Mesothelial cell of epicardium (in vitro differentiated cells): ENCODE measurements around the gene PAEP. TPM values are rescaled to one million over a fixed set of nuclear protein-coding genes. Genes with fewer than 3 reads are reported as not detected.
A peak's percentile ranks its signal among the peaks of the same experiment; 100 is the strongest.

Experiments
- DNase-seq, 2 experiments: peaks; one replicate each; pipeline ENCODE4 v3.0.0; 2021; ENCODE audit warnings: low spot score in 2 of 2; ENCODE audit not compliant: unreplicated experiment in 2 of 2
- H3K27ac Mint-ChIP-seq: 2 replicates; pipeline ENCODE4 v1.8.0; 2021; ENCODE audit warnings: mixed read lengths
- H3K27me3 Mint-ChIP-seq: 2 replicates; pipeline ENCODE4 v1.8.0; 2021; ENCODE audit warnings: low read depth, mixed read lengths
- H3K36me3 Mint-ChIP-seq: 2 replicates; pipeline ENCODE4 v1.8.0; 2021; ENCODE audit warnings: mixed read lengths
- H3K4me1 Mint-ChIP-seq: 2 replicates; pipeline ENCODE4 v1.8.0; 2021; ENCODE audit warnings: mixed read lengths
- H3K4me3 Mint-ChIP-seq: 2 replicates; pipeline ENCODE4 v1.8.0; 2021; ENCODE audit warnings: mild to moderate bottlenecking, moderate library complexity, mixed read lengths
- H3K9me3 Mint-ChIP-seq: 2 replicates; pipeline ENCODE4 v1.8.0; 2021; ENCODE audit warnings: mixed read lengths
- total RNA-seq: library from RNA; stranded (reverse); gene quantifications from 3 replicates; pipeline ENCODE4 v1.2.1, GENCODE V29; 2021
- TF ChIP-seq, protein P1 (sequence below): fragments of 200-600 bp; sonication (generic); IDR thresholded peaks from one replicate; pipeline ENCODE4 v1.5.0; 2021; ENCODE audit warnings: antibody characterized with exemption; ENCODE audit not compliant: unreplicated experiment

Gene PAEP
- total RNA-seq, 1 donor from 2014 or later = not detected

DNA sequence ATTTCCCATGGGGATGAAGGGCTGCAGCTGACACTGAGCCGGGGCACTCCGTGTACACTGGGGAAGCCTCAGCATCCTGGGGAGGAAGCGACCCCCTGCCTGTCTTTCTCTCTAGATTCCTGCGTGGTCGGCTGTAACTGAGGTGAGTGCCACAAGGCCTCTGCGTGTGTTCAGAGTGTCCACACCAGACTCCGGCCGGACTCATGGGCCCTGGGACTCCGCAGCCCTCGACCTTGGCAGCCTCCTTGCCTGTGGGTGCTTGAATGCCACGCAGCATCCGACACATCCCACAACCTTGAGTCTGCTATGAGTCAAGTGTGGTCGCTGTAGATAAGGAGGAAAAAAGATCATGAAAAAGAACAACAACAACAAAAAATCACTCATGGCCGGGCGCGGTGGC is 23.4 kb downstream of the PAEP start:
- TF ChIP-seq, protein P1, sequence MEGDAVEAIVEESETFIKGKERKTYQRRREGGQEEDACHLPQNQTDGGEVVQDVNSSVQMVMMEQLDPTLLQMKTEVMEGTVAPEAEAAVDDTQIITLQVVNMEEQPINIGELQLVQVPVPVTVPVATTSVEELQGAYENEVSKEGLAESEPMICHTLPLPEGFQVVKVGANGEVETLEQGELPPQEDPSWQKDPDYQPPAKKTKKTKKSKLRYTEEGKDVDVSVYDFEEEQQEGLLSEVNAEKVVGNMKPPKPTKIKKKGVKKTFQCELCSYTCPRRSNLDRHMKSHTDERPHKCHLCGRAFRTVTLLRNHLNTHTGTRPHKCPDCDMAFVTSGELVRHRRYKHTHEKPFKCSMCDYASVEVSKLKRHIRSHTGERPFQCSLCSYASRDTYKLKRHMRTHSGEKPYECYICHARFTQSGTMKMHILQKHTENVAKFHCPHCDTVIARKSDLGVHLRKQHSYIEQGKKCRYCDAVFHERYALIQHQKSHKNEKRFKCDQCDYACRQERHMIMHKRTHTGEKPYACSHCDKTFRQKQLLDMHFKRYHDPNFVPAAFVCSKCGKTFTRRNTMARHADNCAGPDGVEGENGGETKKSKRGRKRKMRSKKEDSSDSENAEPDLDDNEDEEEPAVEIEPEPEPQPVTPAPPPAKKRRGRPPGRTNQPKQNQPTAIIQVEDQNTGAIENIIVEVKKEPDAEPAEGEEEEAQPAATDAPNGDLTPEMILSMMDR = no peak
- Mint-ChIP-seq H3K36me3 (no peaks in the 10 kb centered on the region), H3K4me3 (no peak overlapping the region), H3K4me1 (no peaks in the 10 kb centered on the region), H3K9me3 (no peaks in the 10 kb centered on the region), H3K27me3 (peaks cover 12% of the 10 kb centered on the region), H3K27ac (no peak overlapping the region)
- DNase-seq = no peak

DNA sequence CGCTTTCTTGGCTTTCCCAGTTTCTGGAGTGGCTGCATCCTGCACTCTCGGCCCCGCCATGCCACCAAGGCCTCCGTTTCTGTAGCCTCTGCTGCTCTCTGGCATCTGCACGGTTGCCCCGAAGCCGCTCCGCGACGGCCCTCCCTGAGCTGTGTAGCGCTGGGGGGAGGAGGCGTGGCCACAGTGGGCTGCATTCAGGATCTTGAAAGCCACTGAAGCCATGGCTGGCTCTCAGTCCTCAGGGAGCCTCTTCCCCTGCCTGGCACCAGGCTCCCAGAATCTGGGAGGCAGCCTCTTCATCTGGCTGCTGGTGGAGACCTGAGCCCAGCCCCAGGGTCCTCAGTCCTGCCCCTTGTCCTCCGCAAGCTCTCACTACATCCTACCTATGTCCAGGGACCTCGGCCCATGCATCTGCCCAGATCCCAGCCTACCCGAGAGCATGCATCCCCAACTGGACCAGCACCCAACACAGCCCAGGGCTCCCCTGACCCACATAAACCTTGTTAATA is 25.1 kb downstream of the PAEP start:
- Mint-ChIP-seq H3K9me3 (no peaks in the 10 kb centered on the region), H3K27me3 (peaks cover 5% of the 10 kb centered on the region), H3K27ac (no peak overlapping the region), H3K4me3 (no peak overlapping the region), H3K36me3 (no peaks in the 10 kb centered on the region), H3K4me1 (no peaks in the 10 kb centered on the region)
- DNase-seq = peak in 1 of 2 experiments; percentile 10
- TF ChIP-seq, protein P1 = no peak

DNA sequence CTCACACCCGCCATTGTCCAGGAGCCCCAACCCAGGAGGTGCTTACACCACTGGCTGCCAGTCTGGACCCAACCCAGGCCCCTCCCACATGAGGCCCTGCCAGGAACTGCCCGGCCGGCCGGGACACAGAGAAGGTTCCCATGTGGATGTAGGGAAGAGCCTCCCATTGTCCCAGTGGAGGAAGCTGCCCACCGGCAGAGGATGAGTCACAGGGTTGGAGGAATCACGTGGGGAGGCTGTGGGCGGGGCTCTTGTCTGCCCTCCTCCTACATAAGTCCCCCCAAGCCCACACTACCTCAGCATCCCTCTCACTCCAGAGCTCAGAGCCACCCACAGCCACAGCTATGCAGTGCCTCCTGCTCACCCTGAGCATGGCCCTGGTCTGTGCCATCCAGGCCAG is 26.1 kb downstream of the PAEP start:
- Mint-ChIP-seq H3K4me3 (no peak overlapping the region), H3K27ac (no peak overlapping the region), H3K4me1 (no peaks in the 10 kb centered on the region), H3K9me3 (no peaks in the 10 kb centered on the region), H3K27me3 (no peaks in the 10 kb centered on the region), H3K36me3 (no peaks in the 10 kb centered on the region)
- TF ChIP-seq, protein P1 = no peak
- peak in 1 of 2 experiments; percentile 3 for DNase-seq

DNA sequence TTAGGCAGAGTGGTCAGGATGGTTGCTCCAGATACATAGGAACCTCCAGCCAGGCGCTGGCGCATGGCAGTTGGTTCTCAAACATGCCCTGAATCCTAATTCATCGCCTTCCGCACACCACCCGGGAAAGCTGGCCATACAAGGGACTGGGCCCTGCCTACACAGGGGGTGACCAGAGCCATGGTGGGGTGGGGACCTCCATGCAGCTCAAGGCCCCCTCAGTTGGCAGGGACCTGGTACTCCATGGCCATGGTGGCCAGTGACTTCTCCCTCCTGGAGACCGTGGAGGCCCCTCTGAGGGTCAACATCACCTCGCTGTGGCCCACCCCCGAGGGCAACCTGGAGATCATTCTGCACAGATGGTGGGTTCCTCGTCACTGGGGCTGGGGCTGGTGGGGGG is 26.8 kb downstream of the PAEP start:
- peak in 1 of 2 experiments; percentile 18 for DNase-seq
- Mint-ChIP-seq H3K9me3 (no peaks in the 10 kb centered on the region), H3K4me3 (no peak overlapping the region), H3K27ac (no peak overlapping the region), H3K4me1 (no peaks in the 10 kb centered on the region), H3K27me3 (no peaks in the 10 kb centered on the region), H3K36me3 (no peaks in the 10 kb centered on the region)
- TF ChIP-seq, protein P1 = no peak

DNA sequence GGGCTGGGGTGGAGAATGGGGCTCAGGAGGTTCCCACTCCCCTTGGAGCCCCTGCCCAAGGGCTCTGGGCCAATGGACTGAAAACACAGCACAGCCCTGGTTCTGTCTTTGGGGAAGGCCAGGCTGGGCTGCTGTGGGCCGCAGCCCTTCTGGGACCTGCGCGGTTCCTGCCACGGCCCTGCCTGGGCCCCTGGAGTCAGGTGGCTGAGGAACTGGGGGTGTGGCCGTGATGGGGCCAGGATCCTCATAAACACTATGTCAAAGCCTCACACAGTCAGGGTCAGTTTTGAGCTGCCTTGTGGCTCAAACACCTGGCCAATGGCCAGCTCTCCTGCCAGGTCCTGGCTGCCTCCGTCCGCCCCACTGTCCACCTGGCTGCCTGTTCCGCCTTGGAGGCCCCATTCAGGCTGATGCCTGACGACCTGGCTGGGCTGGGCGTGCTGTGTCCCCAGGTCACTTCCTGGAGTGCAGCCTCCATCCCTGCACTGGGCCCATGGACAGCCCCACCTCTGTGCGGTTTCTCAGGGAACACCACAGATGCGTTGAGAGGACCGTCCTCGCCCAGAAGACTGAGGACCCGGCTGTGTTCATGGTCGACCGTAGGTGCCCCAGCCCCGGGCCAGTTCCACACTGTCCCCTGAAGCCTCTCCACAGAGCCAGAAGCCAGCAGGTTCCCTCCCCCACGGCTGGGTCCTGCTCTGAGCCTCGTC is 27.5 kb downstream of the PAEP start:
- H3K9me3 Mint-ChIP-seq = no peaks in the 10 kb centered on the region
- H3K4me1 Mint-ChIP-seq = no peaks in the 10 kb centered on the region
- H3K4me3 Mint-ChIP-seq = no peak overlapping the region
- H3K27ac Mint-ChIP-seq = no peak overlapping the region
- TF ChIP-seq, protein P1 = no peak
- no peaks in the 10 kb centered on the region for H3K36me3 Mint-ChIP-seq
- H3K27me3 Mint-ChIP-seq = no peaks in the 10 kb centered on the region
- peak; percentile 14 to 35 for DNase-seq
